HG03196 (cell line): Measurements from ENCODE around the gene OTX2.

ENCODE experiments used
- ATAC-seq: cut with Tn5 transposase; IDR thresholded peaks from one replicate; pipeline ENCODE4 v1.9.1; 2021; ENCODE audit not compliant: unreplicated experiment

OTX2 gene

GRCh38 chr14:56810147-56810719, at the start of gene OTX2:
Gene OTX2, minus strand, starts transcription at chr14:56810479. Its CDS starts 5,023 bp downstream, at chr14:56805456.
- no peak for ATAC-seq

DNA sequence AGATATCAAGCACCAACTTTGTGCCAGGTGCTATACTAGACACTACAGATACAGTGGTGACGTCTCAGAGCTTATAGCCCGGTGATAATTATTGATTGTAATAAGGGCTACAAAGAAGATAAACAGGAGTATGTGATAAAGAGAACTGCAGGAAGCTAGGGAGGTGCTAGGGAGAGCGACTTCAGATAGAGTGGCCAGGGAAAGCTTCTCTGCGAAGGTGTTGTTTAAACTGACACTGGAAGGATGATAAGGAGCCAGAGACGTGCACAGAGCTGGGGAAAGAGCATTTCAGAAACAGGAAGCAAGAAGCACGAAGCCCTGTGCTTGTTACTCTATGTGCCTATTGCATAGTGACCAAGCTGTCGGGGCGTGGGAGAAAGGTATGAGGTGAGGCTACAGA, 48.1 kb upstream of the OTX2 start:
- ATAC-seq, result no peak

DNA sequence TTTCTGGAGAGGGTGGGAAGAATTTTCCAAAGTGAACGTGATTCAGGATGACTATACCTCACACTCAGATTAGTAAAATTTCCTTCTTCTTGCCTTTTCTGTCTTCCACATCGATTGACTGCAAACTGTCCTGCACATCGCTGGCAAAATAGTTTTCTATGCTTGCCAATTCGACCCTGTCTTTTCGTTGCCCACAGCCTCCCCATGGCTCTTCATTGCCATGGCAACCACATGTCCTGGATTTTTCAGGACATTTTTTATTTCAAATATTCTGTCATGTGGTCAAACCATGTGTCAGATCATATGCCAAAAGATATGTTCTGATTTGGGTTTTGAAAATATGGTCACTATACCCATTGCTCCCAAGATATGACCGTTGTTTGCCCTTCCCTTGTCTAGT, 46.9 kb upstream of the OTX2 start:
- ATAC-seq, result no peak

GRCh38 chr14:56855891-56856461, 45.7 kb upstream of the OTX2 start:
- no peak for ATAC-seq

DNA sequence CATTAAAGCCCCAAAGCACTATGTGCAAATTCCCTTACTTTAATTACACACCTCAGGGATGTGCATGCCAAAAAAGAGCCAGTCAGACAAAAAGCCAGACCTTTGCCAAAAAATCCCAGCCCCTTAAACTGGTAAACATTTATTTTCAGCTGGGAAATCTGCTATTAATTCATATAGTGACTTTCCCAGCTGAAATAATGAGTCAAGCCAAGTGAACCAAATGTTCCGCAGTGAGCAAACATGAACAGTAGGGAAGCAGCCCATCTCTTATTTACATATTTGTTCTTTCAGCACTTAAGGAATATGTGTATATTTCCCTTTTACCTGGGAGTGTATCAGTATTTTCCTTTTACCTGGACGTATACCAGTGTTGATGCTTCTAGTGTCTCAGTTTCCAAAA, 44.0 kb upstream of the OTX2 start:
- no peak for ATAC-seq

GRCh38 chr14:56846970-56847930, 37.0 kb upstream of the OTX2 start:
- ATAC-seq, result no peak

DNA sequence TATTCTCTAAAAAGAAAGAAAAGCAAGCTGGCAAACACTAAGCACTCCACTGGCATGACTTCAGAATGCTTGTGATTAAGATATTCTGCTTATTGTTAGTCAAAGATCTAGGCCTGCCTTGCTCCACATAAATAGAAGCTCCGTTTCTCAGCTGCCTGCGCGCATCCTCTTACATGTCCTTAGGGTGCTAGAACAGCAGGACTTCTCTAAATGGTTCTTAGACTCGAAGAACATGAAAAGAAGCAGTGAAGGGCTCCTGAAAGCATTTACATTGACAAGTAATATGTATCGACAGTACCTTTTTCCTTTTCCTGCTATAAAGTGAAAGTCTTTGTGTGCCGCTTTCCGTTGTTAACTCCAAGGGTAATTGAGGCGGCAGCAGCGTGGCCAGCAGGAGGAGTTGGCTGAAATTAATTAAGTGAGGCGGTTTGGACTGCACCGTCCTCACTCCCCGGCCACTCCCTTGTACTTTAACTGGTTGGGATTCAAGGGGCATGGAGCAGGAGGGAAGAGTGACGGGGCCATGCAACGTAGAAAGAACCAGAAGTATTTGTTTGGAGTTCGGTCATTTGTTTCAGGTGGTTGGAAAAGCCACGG, 34.2 kb upstream of the OTX2 start:
- no peak for ATAC-seq

- ATAC-seq, result no peak
Observed at GRCh38 chr14:56841611-56842010, 31.3 kb upstream of the OTX2 start.

- ATAC-seq, result no peak
Observed at GRCh38 chr14:56840221-56840620, 29.9 kb upstream of the OTX2 start.

DNA sequence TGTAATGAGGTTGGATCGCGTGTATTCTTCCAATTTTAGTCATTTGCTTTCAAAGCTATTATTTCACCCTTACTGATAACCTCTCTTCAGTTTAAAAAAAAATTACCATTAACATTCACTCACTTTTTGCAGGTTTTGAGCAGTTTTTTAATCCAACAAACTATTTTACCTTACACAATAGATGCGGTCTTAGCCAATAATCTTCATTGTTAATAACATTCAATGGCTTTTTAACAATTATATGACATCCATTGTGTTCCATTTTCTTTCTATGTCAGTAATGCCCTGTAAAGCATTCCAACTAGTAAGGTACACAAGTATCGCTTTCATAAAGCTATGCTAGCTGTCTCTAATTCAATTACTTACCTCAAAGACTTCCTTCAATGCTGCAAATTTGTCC, 18.9 kb upstream of the OTX2 start:
- no peak for ATAC-seq

DNA sequence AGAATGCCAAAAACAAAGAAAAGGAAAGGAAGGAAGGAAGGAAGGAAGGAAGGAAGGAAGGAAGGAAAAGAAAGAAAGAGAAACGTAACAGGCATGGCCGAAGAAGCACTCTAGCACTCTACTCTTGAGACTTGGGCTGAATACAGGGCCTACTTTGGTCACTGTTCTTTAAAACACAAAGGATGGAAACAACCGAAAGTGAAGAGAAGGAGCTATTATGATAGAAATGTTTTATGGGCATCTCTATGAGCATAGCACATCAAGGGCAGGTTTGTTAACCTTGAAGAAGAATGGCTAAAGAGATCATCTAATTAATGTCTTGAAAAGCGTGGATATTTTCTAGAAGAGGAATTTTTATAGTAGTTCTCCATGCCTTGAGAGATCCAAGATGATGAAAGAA, 15.9 kb upstream of the OTX2 start:
- ATAC-seq, result no peak

DNA sequence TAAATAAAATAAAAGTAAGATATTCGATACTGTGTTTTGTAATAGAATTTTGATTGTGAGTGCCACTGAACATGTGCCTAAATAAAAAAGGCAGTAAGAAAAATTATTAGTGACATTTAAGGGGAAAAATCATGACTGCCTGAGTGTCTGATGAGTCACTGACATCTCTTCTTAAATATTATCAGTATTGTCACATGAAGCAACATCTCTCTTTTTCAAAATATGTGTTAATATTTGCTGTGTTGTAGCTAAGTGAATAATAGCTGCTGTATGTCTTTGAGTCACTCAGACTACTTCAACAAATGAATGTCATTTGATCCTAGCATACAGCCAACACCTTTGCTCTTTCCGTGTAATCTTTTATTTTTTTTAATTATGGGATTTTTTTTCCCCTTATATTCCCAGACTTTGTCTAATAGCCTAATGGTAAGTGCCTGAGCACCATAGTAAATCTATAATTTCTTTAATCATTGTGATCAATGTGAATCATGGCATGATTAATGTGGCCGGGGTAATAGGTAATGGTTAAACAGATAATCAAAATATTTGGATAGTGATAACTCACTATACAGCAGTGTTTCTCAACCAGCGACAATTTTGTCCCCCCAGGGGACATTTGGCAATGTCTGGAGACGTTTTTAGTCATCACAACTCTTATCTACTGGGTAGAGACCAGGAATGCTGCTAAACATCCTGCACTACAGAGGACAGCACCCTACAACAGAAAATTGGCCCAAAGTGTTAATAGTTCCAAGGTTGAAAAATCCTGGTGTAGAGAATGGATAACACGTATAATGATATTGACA, 11.7 kb upstream of the OTX2 start:
- ATAC-seq, result no peak

- ATAC-seq, result no peak
Observed at GRCh38 chr14:56821177-56821576, 10.9 kb upstream of the OTX2 start.

DNA sequence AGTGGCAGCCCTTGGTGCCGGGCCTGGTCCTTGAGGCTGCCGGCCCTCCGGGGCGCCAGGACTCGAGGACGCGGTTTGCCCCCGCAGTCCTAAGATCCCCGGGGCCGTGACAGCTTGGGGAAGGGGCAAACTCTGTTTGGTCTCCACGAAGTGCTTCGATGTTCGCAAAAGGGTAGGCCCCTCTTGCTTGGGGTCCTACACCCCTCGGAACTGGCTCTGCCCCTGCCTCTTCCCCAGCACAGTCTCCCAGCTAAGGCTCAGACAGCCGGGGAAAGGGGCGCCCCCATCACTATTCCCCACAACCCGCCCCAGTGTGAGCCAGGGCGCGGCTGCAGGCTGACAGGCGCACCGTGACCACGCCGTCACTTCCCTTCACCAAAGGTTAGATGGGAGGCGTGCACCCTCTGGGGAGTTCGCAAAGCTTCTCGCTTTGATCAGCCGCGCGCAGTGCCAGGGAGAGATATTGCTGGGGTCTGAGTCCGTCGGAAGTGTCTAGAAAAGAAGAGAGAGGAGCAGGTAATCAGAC, 7.2 kb upstream of the OTX2 start:
- ATAC-seq, result no peak

- no peak for ATAC-seq
Observed at GRCh38 chr14:56816574-56817391, 6.5 kb upstream of the OTX2 start.

GRCh38 chr14:56815745-56816144, 5.5 kb upstream of the OTX2 start:
- no peak for ATAC-seq

- ATAC-seq, result no peak
Observed at GRCh38 chr14:56814969-56815700, 4.9 kb upstream of the OTX2 start.

GRCh38 chr14:56814519-56814959, 4.3 kb upstream of the OTX2 start:
- ATAC-seq, result no peak

DNA sequence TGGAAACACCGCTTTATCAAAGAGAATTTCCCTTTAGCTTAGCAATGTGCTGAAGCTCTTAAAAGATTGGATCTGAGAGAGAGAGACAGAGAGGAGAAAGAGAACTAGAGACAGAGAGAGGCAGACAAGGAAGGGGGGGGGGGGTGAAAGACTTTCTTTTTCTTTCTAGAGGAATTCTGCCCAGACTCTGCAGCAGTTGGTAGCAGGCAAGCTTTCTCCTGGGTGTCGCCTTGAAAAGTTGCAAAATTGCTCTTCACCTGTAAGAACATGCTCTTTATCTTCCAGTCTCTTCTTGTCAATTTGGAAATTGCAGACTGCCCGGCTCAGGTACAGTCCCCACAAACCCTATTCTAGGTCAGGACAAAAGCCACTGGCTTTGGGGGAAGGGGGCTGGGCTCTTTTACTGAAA, 2.9 kb upstream of the OTX2 start:
- no peak for ATAC-seq
